HEK293 (cell line): Measurements from ENCODE around the gene ANO2.

Source experiments
- CTCF ChIA-PET: fragments of 350-600 bp; formaldehyde crosslinking; extraction: SDS; loops from one replicate; lab custom pipeline; 2021; ENCODE audit warnings: antibody characterized with exemption; lab: Yijun Ruan, JAX
- POLR2A ChIA-PET: fragments of 300-600 bp; formaldehyde crosslinking; extraction: SDS; loops from one replicate; lab custom pipeline; 2020; ENCODE audit warnings: antibody characterized with exemption, inconsistent platforms; lab: Yijun Ruan, JAX
- H3K27ac ChIP-seq: fragments of 200-500 bp; sonication (Bioruptor generic); 2 replicates; pipeline ENCODE4 v1.5.1; 2014; ENCODE audit warnings: low read depth, low read length, control low read depth, inconsistent platforms; ENCODE audit errors: extremely low read depth
- H3K36me3 ChIP-seq, 2 experiments: fragments of 200-500 bp in 1 of 2; sonication (Bioruptor generic) in 1 of 2; 1 replicate in 1 of 2; 2 replicates in 1 of 2; pipeline ENCODE4 v1.5.1; 2014 to 2017; ENCODE audit warnings: inconsistent platforms in 2 of 2, low read length in 2 of 2; ENCODE audit not compliant: control insufficient read depth in 2 of 2, insufficient read depth in 1 of 2
- H3K4me1 ChIP-seq: fragments of 200-500 bp; sonication (Bioruptor generic); 2 replicates; pipeline ENCODE4 v1.5.1; 2014; ENCODE audit warnings: mild to moderate bottlenecking, low read length, inconsistent platforms; ENCODE audit not compliant: control insufficient read depth, insufficient read depth
- H3K4me3 ChIP-seq: 2 replicates; pipeline ENCODE4 v1.5.1; 2011; ENCODE audit warnings: low read depth, mild to moderate bottlenecking, control low read depth, low read length, moderate library complexity
- H3K9me3 ChIP-seq: fragments of 200-500 bp; sonication (Bioruptor generic); 2 replicates; pipeline ENCODE4 v1.5.1; 2014; ENCODE audit warnings: low read depth, low read length, inconsistent platforms; ENCODE audit not compliant: control insufficient read depth, insufficient read depth
- KLF9 ChIP-seq: fragments of 450-650 bp; formaldehyde crosslinking; IDR thresholded peaks from 2 replicates; pipeline ENCODE4 v1.5.1; 2016; ENCODE audit warnings: missing biosample characterization, missing genetic modification characterization, low read depth
- SCRT1 ChIP-seq: fragments of 450-650 bp; formaldehyde crosslinking; IDR thresholded peaks from 2 replicates; pipeline ENCODE4 v1.5.1; 2016; ENCODE audit warnings: missing biosample characterization, missing genetic modification characterization, borderline replicate concordance
- SETDB1 ChIP-seq: IDR thresholded peaks from one replicate; pipeline ENCODE4 v1.6.1; 2017; ENCODE audit warnings: mild to moderate bottlenecking, low read length, moderate library complexity, mixed read lengths; ENCODE audit not compliant: insufficient read length
- ZNF140 ChIP-seq: fragments of 450-650 bp; formaldehyde crosslinking; IDR thresholded peaks from 2 replicates; pipeline ENCODE4 v1.5.1; 2016; ENCODE audit warnings: missing biosample characterization, missing genetic modification characterization
- ZNF16 ChIP-seq: fragments of 450-650 bp; formaldehyde crosslinking; IDR thresholded peaks from 2 replicates; pipeline ENCODE4 v1.5.1; 2016; ENCODE audit warnings: low read depth, missing biosample characterization, missing genetic modification characterization
- ZNF202 ChIP-seq: fragments of 450-650 bp; formaldehyde crosslinking; IDR thresholded peaks from 2 replicates; pipeline ENCODE4 v1.5.1; 2016; ENCODE audit warnings: missing biosample characterization, missing genetic modification characterization, borderline replicate concordance
- ZNF26 ChIP-seq: fragments of 450-650 bp; formaldehyde crosslinking; IDR thresholded peaks from 2 replicates; pipeline ENCODE4 v1.5.1; 2016; ENCODE audit warnings: missing biosample characterization, missing genetic modification characterization
- ZNF292 ChIP-seq: fragments of 450-650 bp; formaldehyde crosslinking; IDR thresholded peaks from 2 replicates; pipeline ENCODE4 v1.5.1; 2016; ENCODE audit warnings: low read depth, missing biosample characterization, missing genetic modification characterization, borderline replicate concordance
- ZNF350 ChIP-seq: fragments of 450-650 bp; formaldehyde crosslinking; IDR thresholded peaks from 2 replicates; pipeline ENCODE4 v1.5.0; 2017; ENCODE audit warnings: missing biosample characterization, mild to moderate bottlenecking, missing genetic modification characterization
- ZNF362 ChIP-seq: fragments of 450-650 bp; formaldehyde crosslinking; IDR thresholded peaks from 2 replicates; pipeline ENCODE4 v1.5.1; 2016; ENCODE audit warnings: missing biosample characterization, missing genetic modification characterization
- ZNF37A ChIP-seq: fragments of 450-650 bp; IDR thresholded peaks from 2 replicates; pipeline ENCODE4 v1.5.1; 2018; ENCODE audit warnings: missing biosample characterization, missing genetic modification characterization
- ZNF404 ChIP-seq: fragments of 450-650 bp; formaldehyde crosslinking; IDR thresholded peaks from 2 replicates; pipeline ENCODE4 v1.5.1; 2017; ENCODE audit warnings: missing biosample characterization, missing genetic modification characterization
- ZNF426 ChIP-seq: fragments of 450-650 bp; formaldehyde crosslinking; IDR thresholded peaks from 2 replicates; pipeline ENCODE4 v1.5.1; 2017; ENCODE audit warnings: missing biosample characterization, missing genetic modification characterization, mild to moderate bottlenecking, inconsistent platforms, moderate library complexity
- ZNF529 ChIP-seq: fragments of 450-650 bp; formaldehyde crosslinking; IDR thresholded peaks from 2 replicates; pipeline ENCODE4 v1.5.1; 2017; ENCODE audit warnings: missing genetic modification characterization, missing biosample characterization; ENCODE audit not compliant: insufficient replicate concordance
- ZNF548 ChIP-seq: fragments of 450-650 bp; formaldehyde crosslinking; IDR thresholded peaks from 2 replicates; pipeline ENCODE4 v1.5.1; 2016; ENCODE audit warnings: missing biosample characterization, missing genetic modification characterization
- ZNF629 ChIP-seq: fragments of 450-650 bp; formaldehyde crosslinking; IDR thresholded peaks from 2 replicates; pipeline ENCODE4 v1.5.1; 2017; ENCODE audit warnings: missing biosample characterization, missing genetic modification characterization
- ZSCAN5A ChIP-seq: fragments of 450-650 bp; formaldehyde crosslinking; IDR thresholded peaks from 2 replicates; pipeline ENCODE4 v1.5.1; 2016; ENCODE audit warnings: missing biosample characterization, missing genetic modification characterization
- TF ChIP-seq, protein P1 (sequence below): fragments of 450-650 bp; formaldehyde crosslinking; IDR thresholded peaks from 2 replicates; pipeline ENCODE4 v1.5.1; 2016; ENCODE audit warnings: missing biosample characterization, missing genetic modification characterization
- TF ChIP-seq, protein P2 (sequence below): fragments of 450-650 bp; formaldehyde crosslinking; IDR thresholded peaks from 2 replicates; pipeline ENCODE4 v1.5.1; 2016; ENCODE audit warnings: missing biosample characterization, missing genetic modification characterization
- TF ChIP-seq, protein P3 (sequence below): fragments of 450-650 bp; formaldehyde crosslinking; IDR thresholded peaks from 2 replicates; pipeline ENCODE4; 2016; ENCODE audit warnings: missing biosample characterization, missing genetic modification characterization
- TF ChIP-seq, protein P4 (sequence below): fragments of 450-650 bp; formaldehyde crosslinking; IDR thresholded peaks from 2 replicates; pipeline ENCODE4 v1.5.1; 2016; ENCODE audit warnings: missing biosample characterization, missing genetic modification characterization
- TF ChIP-seq, protein P5 (sequence below): fragments of 450-650 bp; formaldehyde crosslinking; IDR thresholded peaks from 2 replicates; pipeline ENCODE4 v1.5.1; 2016; ENCODE audit warnings: missing biosample characterization, missing genetic modification characterization

The ANO2 gene

GRCh38 chr12:5776091-5776490 lies 169.0 kb downstream of the ANO2 start:
- Histone ChIP-seq H3K36me3 (no peaks in the 10 kb centered on the region), H3K4me3 (no peak overlapping the region), H3K4me1 (no peaks in the 10 kb centered on the region), H3K27ac (no peak overlapping the region), H3K9me3 (no peaks in the 10 kb centered on the region)
- CTCF ChIA-PET, result interaction anchor here (0.6 kb wide), 1 partner anchor 304 kb away, joined by 3 read pairs; no protein-coding TSS in a partner anchor
- POLR2A ChIA-PET, result no interaction called here
- no peak for TF ChIP-seq ZNF350 (tag by site-specific recombination)
- no peak for TF ChIP-seq ZNF426 (tag by site-specific recombination)
- no peak for TF ChIP-seq SETDB1
- no peak for TF ChIP-seq SCRT1 (tag by site-specific recombination)
- TF ChIP-seq, protein P1, sequence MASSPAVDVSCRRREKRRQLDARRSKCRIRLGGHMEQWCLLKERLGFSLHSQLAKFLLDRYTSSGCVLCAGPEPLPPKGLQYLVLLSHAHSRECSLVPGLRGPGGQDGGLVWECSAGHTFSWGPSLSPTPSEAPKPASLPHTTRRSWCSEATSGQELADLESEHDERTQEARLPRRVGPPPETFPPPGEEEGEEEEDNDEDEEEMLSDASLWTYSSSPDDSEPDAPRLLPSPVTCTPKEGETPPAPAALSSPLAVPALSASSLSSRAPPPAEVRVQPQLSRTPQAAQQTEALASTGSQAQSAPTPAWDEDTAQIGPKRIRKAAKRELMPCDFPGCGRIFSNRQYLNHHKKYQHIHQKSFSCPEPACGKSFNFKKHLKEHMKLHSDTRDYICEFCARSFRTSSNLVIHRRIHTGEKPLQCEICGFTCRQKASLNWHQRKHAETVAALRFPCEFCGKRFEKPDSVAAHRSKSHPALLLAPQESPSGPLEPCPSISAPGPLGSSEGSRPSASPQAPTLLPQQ (tag by site-specific recombination), result no peak
- TF ChIP-seq, protein P2, sequence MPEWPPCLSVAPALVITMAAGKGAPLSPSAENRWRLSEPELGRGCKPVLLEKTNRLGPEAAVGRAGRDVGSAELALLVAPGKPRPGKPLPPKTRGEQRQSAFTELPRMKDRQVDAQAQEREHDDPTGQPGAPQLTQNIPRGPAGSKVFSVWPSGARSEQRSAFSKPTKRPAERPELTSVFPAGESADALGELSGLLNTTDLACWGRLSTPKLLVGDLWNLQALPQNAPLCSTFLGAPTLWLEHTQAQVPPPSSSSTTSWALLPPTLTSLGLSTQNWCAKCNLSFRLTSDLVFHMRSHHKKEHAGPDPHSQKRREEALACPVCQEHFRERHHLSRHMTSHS (tag by site-specific recombination), result no peak
- no peak for TF ChIP-seq ZNF292 (tag by site-specific recombination)
- TF ChIP-seq ZNF362 (tag by site-specific recombination), result no peak
- TF ChIP-seq ZNF202 (tag by site-specific recombination), result no peak
- TF ChIP-seq, protein P3, sequence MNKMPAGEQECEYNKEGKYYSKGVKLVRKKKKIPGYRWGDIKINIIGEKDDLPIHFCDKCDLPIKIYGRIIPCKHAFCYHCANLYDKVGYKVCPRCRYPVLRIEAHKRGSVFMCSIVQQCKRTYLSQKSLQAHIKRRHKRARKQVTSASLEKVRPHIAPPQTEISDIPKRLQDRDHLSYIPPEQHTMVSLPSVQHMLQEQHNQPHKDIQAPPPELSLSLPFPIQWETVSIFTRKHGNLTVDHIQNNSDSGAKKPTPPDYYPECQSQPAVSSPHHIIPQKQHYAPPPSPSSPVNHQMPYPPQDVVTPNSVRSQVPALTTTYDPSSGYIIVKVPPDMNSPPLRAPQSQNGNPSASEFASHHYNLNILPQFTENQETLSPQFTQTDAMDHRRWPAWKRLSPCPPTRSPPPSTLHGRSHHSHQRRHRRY (tag by site-specific recombination), result no peak
- no peak for TF ChIP-seq KLF9 (tag by site-specific recombination)
- TF ChIP-seq ZNF37A (tag by site-specific recombination), result no peak
- no peak for TF ChIP-seq ZNF548 (tag by site-specific recombination)
- TF ChIP-seq, protein P4, sequence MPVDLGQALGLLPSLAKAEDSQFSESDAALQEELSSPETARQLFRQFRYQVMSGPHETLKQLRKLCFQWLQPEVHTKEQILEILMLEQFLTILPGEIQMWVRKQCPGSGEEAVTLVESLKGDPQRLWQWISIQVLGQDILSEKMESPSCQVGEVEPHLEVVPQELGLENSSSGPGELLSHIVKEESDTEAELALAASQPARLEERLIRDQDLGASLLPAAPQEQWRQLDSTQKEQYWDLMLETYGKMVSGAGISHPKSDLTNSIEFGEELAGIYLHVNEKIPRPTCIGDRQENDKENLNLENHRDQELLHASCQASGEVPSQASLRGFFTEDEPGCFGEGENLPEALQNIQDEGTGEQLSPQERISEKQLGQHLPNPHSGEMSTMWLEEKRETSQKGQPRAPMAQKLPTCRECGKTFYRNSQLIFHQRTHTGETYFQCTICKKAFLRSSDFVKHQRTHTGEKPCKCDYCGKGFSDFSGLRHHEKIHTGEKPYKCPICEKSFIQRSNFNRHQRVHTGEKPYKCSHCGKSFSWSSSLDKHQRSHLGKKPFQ (tag by site-specific recombination), result no peak
- no peak for TF ChIP-seq ZNF529 (tag by site-specific recombination)
- TF ChIP-seq ZNF140 (tag by site-specific recombination), result no peak
- TF ChIP-seq, all 188 proteins: peak for 0

DNA sequence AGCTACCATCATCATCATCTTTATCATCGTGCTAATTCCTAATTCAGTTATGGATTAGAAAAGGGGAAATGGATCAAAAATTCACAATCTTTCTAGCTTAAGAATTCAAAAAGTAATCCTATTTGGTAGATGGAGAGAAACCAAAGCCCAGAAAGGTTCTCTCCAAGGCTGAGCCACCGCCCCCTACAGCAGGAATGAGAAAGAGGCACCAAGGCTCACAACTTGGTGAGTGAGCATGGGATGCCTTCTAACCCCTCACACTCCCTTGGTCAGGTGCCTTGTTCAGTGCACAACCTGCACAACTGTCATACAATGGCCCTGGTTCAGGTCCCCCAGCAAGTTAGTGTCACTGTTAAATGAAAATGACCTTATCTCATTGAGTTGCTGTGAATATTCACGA lies 171.5 kb downstream of the ANO2 start:
- Histone ChIP-seq H3K4me1 (no peaks in the 10 kb centered on the region), H3K27ac (no peak overlapping the region), H3K36me3 (no peaks in the 10 kb centered on the region), H3K9me3 (no peaks in the 10 kb centered on the region), H3K4me3 (no peak overlapping the region)
- CTCF ChIA-PET, result interaction anchor here (0.6 kb wide), 1 partner anchor 255 kb away, joined by 3 read pairs; no protein-coding TSS in a partner anchor
- POLR2A ChIA-PET, result no interaction called here
- TF ChIP-seq ZNF16 (tag by site-specific recombination), result no peak
- no peak for TF ChIP-seq ZNF404 (tag by site-specific recombination)
- no peak for TF ChIP-seq ZNF26 (tag by site-specific recombination)
- TF ChIP-seq, protein P5, sequence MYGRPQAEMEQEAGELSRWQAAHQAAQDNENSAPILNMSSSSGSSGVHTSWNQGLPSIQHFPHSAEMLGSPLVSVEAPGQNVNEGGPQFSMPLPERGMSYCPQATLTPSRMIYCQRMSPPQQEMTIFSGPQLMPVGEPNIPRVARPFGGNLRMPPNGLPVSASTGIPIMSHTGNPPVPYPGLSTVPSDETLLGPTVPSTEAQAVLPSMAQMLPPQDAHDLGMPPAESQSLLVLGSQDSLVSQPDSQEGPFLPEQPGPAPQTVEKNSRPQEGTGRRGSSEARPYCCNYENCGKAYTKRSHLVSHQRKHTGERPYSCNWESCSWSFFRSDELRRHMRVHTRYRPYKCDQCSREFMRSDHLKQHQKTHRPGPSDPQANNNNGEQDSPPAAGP (tag by site-specific recombination), result no peak
- no peak for TF ChIP-seq ZNF629
- TF ChIP-seq ZSCAN5A (tag by site-specific recombination), result no peak
